Activated CD4-positive, alpha-beta T cell treated with anti-CD3 and anti-CD28 coated beads, Interleukin-2, amount 50 U/mL, for 16 hours (primary cell): ENCODE data around the gene ANKRD12.

Experiments used
- DNase-seq: peaks from one replicate; pipeline ENCODE4 v3.0.0-alpha.2; 2020

ANKRD12 gene

DNA sequence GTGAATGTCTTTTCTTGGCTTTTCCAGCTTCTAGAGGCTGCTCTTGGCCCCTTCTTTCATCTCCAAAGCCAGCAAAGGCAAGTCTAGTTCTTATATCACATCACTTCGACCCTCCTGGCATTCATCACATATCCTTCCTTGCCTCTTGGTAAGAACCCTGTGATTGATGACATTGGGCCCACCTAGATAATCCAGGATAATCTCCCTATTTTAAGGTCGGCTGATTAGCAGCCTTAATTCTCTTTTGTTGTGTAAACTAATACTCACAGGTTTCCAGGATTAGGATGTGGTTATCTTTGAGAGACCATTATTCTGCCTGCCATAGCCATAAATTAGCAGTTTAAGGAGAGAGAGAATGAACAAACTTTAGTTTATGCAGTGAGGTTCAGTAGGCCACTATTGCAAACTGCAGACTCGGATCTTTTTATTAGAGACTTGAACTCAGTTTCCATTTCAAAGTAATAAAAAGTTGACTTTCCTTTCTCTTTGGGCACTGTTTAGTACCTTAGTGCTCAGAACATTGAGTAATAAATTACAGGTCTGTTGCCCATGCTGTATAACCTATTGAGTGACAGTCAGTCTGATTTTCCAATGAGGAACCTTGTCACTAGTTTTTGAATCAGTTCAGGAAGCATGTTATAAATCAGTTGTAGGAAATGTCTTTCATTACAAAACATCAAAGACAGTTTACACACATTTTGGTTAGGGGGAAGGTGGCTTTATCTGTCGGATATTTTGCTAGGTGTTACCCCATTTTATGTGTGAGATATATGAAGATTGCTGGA is 29.6 kb upstream of the ANKRD12 start:
- DNase-seq: no peak

GRCh38 chr18:9108911-9109310 is 27.7 kb upstream of the ANKRD12 start:
- no peak for DNase-seq

GRCh38 chr18:9109523-9109922 is 27.1 kb upstream of the ANKRD12 start:
- no peak for DNase-seq

DNA sequence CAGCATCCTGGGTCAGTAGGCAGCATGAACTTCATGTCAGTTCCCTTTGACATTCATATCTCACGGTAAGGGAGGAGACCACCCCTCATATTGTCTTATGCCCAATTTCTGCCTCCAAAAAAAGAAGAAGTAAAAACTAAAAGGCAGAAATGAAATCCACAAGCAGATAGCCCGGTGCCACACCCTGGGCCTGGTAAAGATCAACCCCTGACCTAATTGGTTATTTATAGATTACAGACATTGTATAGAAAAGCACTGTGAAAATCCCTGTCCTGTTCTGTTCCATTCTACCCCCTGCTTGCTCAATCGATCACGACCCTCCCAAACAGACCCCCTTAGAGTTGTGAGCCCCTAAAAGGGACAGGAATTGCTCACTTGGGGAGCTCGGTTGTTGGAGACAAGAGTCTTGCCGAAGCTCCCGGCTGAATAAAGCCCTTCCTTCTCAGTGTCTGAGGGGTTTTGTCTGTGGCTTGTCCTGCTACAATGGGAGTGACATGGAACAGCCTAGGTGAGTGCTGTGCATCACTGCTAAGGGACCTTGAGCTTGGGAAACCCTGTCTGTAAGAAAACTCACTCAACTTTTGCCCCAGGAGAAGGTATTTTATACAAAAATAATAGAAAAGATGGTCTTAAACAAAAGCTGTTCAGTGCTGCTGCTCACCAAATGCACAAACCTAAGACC is 23.0 kb upstream of the ANKRD12 start:
- no peak for DNase-seq

DNA sequence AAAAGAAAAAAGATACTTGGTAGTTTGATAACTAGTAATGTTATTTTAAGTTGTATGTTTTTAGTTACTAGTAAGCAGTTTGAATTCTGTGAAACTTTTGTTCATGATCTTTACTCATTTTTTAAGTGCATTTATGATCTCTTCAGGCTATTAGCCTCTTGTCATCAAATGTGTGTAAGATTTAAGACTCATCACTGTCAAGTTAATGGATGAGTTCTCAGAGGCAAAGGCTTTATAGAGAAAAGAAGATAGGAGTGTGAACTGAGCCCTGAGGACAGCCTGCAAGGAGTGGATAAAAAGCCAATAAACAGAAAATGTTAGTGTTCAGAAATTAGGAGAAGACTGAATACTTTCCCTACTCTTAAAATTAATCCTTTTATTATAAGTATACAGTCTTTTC is 20.6 kb upstream of the ANKRD12 start:
- no peak for DNase-seq

GRCh38 chr18:9117980-9118841 is 18.4 kb upstream of the ANKRD12 start:
- DNase-seq: peak; percentile 83

DNA sequence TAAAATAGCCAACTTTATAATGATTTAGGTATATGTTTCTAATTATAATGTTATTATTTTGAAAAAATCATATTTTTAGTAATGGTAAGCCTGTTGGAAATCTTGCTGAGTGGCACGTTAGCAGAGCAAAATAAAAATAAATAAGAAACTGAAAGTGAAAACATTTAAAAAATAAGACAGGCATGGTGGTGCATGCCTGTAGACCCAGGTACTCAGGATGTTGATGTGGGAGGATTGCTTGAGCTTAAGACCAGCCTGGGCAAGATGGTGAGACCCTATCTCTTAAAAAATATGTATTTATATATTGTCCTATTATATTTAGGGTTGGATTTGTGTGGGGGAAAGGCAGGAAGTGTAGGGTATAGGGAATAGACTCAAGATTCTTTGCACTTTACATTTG is 15.8 kb upstream of the ANKRD12 start:
- DNase-seq: no peak

GRCh38 chr18:9123520-9123919 is 13.1 kb upstream of the ANKRD12 start:
- no peak for DNase-seq

- DNase-seq: no peak
Observed at GRCh38 chr18:9124824-9125223, 11.8 kb upstream of the ANKRD12 start.

DNA sequence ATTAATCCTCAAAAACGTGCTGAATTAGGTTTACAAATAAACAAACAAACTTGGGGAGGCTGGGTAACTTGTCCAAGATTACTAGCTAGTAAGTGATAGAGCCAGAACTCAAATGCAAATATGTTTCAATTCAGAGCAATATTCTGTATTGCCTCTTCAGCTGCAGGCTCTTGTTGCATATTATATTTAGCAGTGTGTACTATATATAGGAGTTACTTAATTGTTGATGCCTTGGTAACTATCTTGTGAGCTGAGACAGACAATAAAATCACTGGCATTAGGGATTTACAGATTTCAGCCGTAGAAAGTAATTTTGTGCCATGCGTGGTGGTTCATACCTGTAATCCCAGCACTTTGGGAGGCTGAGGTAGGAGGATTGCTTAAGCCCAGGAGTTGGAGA is 10.2 kb upstream of the ANKRD12 start:
- DNase-seq: no peak

DNA sequence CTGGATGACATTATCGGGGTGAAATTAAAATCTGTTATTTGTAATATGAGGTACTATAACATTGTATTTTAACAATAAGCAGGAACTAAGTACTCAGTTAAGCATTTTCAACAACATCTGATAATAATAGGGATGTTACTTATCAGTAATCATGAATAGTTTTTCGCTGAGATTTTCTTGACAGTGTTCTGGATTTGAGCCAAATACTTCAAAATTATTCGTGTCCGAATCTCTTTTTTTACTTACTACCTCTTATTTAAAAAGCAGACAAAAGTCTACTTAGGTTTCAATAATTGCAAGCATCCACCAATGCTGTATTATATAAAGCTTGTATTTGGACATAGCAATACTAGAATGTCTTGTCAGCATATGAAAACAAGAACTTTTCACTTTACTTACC is 6.4 kb upstream of the ANKRD12 start:
- no peak for DNase-seq

DNA sequence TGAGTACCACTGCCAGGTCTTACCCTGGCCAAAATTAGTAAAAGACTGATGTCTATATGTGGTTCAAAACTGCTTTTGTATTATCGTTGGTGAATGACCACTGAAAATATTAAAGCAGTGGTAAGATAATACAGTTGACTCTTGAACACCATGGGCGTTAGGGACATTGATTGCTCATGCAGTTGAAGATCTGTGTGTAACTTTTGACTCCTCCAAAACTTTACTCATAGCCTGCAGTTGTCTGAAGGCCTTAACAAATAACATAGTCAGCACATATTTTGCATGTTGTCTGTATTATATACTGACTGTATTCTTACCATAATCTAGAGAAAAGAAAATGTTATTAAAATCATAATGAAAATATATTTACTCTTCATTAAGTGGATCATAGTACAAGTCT is 5.8 kb upstream of the ANKRD12 start:
- DNase-seq: no peak

DNA sequence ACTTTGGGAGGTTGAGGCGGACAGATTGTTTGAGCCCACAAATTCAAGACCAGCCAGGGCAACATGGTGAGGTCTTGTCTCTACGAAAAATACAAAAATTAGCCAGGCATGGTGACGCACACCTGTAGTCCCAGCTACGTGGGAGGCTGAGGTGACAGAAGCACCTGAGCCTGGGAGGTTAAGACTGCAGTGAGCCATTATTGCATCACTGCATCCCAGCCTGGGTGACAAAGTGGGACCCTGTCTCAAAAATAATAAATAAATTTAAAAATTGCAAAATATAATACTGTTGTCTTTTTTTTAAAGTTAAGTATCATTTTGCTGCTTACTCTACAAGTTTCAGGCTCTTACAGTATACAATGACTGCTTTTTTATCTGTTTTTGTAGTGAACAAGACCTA is 4.0 kb upstream of the ANKRD12 start:
- DNase-seq: no peak

- no peak for DNase-seq
Observed at GRCh38 chr18:9133225-9133624, 3.4 kb upstream of the ANKRD12 start.

- no peak for DNase-seq
Observed at GRCh38 chr18:9135081-9135911, 1.3 kb upstream of the ANKRD12 start.

GRCh38 chr18:9135912-9136314 is 668 bp upstream of the ANKRD12 start:
- DNase-seq: peak; percentile 42

DNA sequence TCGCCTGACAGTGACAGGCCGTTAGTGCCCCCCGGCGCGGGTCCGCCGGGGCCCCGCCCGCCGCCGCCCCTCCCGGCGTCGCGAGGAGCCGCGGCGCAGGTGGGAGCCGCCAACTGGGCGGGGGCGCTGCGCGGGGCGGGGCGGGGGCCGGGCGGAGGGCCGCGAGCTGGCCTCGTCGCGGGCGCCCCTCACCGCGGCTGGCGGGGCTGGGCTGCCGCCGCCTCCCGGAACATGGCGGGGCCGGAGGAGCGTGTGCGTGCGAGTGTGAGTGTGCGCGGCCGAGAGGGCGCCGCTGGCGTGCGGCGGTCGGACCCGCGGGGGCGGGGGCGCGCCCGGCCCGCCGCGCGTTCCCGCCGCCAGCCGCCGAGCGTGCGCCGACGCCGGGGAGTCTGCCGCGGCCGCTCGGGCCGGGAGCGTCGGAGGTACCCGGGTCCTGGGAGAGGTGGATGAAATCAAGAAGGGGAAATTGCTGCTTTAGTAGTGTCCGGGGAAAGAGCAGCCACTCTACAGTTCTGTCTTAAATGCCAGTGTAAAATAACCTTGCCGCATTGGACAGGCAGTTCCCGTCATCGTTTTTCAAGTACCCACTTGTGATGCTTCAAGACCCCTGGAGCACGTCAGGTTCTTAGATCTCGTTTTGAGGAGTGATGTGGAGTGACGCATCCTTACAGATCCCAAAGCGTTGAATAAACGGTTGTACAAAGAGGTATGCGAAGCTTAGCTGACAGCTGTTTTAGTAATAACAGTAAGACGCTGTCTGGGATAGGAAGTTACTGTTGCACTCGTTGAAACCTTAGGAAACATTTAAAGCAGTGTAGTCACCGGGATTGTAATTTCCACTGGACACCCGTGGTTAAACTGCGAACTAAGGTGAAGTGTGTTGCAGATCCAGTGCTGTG is 836 bp downstream of the ANKRD12 start:
- DNase-seq: peak; percentile 71

DNA sequence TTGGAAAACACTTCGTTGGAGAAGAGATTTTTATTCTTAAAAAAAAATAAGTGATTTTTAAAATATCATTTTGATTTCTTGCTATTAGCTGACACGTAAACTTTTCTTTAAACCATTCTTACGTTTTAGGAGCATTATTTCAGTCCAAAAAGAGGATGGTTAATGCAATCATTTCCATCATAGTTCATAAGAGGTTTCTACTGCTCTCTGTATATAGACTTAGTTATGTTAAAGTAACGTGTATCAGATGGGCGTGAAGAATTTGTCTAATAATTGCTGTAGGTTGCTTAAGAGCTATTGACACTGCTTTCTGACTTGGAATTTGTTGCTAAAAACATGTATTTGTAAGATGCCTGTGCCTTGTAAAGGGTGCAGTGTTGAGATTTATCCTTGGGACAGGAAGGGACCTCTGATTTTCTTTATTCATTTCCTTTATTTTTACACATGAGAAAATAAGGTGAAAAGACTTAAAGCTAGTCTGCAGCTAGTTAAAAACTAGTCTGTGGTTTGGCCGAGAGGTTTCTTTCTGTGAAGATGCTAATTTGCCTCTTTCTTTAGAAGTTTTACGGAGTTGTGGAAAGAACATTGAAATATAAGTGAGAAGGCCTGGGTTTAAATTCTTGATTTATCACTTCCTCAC is 2.9 kb downstream of the ANKRD12 start:
- DNase-seq: no peak

GRCh38 chr18:9140381-9140780 is 3.8 kb downstream of the ANKRD12 start:
- DNase-seq: peak; percentile 35

DNA sequence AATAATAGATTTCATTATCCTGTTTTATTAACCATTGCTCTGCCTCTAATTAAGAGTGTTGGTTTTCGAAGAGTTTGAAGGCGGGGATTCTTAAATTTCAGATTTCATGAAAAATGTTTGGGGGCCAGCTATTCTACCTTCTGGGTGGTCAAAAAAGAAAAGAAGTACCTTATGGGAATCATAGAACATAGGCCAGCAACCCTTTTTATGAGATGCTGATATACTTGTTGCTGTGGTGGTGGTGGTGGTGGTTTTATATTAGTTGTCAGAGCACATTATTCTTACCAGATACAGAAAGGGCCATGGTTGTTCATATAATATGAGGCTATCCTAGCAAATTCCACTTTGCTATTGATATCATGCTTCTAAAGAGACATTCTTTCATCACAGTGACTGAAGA is 4.4 kb downstream of the ANKRD12 start:
- no peak for DNase-seq

DNA sequence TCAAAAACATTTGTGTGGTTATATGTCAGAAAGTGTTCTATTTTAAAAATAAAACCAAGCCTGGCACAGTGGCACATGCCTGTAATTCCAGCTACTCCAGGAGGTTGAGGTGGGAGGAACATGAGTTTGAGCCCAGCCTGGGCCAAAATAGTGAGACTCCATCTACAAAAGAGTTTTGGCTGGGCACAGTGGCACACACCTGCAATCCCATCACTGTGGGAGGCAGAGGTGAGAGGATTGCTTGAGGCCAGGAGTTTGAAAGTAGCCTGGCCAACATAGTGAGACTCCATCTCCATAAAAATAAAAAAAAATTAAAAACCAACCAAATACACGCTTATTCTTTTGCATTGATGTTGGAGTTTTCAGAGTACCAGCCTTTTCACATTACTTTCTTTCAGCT is 9.6 kb downstream of the ANKRD12 start:
- DNase-seq: no peak
